Esophagus muscularis mucosa (tissue), 3 donors: ENCODE results near the gene SERINC3.

Experiments used
- CTCF ChIP-seq, 3 experiments: fragments of 200-600 bp in 2 of 3; fragments of 450-650 bp in 1 of 3; sonication (generic) in 2 of 3; IDR thresholded peaks; one replicate each; pipeline ENCODE4 v1.5.1; 2017 to 2019; ENCODE audit warnings: antibody characterized with exemption in 3 of 3, mild to moderate bottlenecking in 2 of 3, moderate library complexity in 1 of 3
- POLR2A ChIP-seq: fragments of 450-650 bp; IDR thresholded peaks from one replicate; pipeline ENCODE4 v1.6.1; 2017; ENCODE audit warnings: antibody characterized with exemption, moderate library complexity, mild to moderate bottlenecking, low read depth
- POLR2AphosphoS5 ChIP-seq, 2 donors: sonication (generic); formaldehyde crosslinking; IDR thresholded peaks; one replicate each; pipeline ENCODE4 v1.6.1; 2017; ENCODE audit warnings: antibody characterized with exemption in 2 of 2

- TF ChIP-seq CTCF (IDR thresholded peaks at IDR 0.05), result no peak
- TF ChIP-seq POLR2AphosphoS5 (IDR thresholded peaks at IDR 0.05), result no peak
- no peak for TF ChIP-seq POLR2A
Measured at GRCh38 chr20:44461803-44462174, 60.1 kb downstream of the SERINC3 start.
